Activated B cell treated with CpG ODN at 0.5 μM for 24 hours (primary cell): Measurements from ENCODE around the gene ENSA. TPM values are rescaled to one million over a fixed set of nuclear protein-coding genes. Genes with fewer than 3 reads are reported as not detected.
"Not testable (repeated sequence)": the region's sequence is repeated elsewhere in the genome, so short reads cannot be mapped to it uniquely, and the experiment has no call there.

ENCODE experiments used
- ATAC-seq: fragments of 200-7000 bp; cut with Tn5 transposase; one replicate; pipeline ENCODE4 v1.10.0; 2021; ENCODE audit warnings: low read depth, mild to moderate bottlenecking, moderate library complexity
- CTCF ChIA-PET: fragments of 350-600 bp; sonication (Branson Sonifier 250); formaldehyde crosslinking; loops from one replicate; lab custom pipeline; 2021; ENCODE audit warnings: antibody characterized with exemption; lab: Charles Lee
- POLR2A ChIA-PET: fragments of 350-600 bp; sonication (Branson Sonifier 250); formaldehyde crosslinking; loops from one replicate; lab custom pipeline; 2021; ENCODE audit warnings: antibody characterized with exemption; lab: Charles Lee
- DNase-seq: peaks from one replicate; pipeline ENCODE4 v3.0.0; 2022
- H3K27ac Mint-ChIP-seq: one replicate; pipeline ENCODE4 v1.8.0; 2020; ENCODE audit warnings: mixed read lengths
- H3K27me3 Mint-ChIP-seq: one replicate; pipeline ENCODE4 v1.8.0; 2021; ENCODE audit warnings: mixed read lengths
- H3K36me3 Mint-ChIP-seq: one replicate; pipeline ENCODE4 v1.8.0; 2021; ENCODE audit warnings: low read depth, mixed read lengths
- H3K4me1 Mint-ChIP-seq: one replicate; pipeline ENCODE4 v1.8.0; 2021; ENCODE audit warnings: mixed read lengths
- H3K4me3 Mint-ChIP-seq: one replicate; pipeline ENCODE4 v1.8.0; 2020; ENCODE audit warnings: mild to moderate bottlenecking, mixed read lengths
- H3K9me3 Mint-ChIP-seq: one replicate; pipeline ENCODE4 v1.8.0; 2020; ENCODE audit warnings: mixed read lengths
- CTCF ChIP-seq: fragments of 200-600 bp; IDR thresholded peaks from one replicate; pipeline ENCODE4 v1.8.0; 2022; ENCODE audit warnings: antibody characterized with exemption, mild to moderate bottlenecking
- intact Hi-C: fragments of 100-400 bp; cut with micrococcal nuclease; formaldehyde crosslinking; loops from one replicate; pipeline ENCODE4 v1.15.1; 2024
- total RNA-seq: library from RNA; stranded (reverse); gene quantifications from 2 replicates; pipeline ENCODE4 v1.2.3, GENCODE V29; 2022

The ENSA gene
- total RNA-seq, 1 donor from 2014 or later: 202 TPM

- peak overlapping the region; percentile 95 for H3K4me3 Mint-ChIP-seq
- no peak for ATAC-seq
- H3K27ac Mint-ChIP-seq: peak overlapping the region; percentile 85
- intact Hi-C loops: no loop called here
- no peak for TF ChIP-seq CTCF
- peaks cover 72% of the 10 kb centered on the region for H3K4me1 Mint-ChIP-seq
- no peaks in the 10 kb centered on the region for H3K9me3 Mint-ChIP-seq
- ChIA-PET POLR2A (interaction anchor here (0.5 to 14.3 kb wide), 5 partner anchors 11 to 380 kb away, joined by 3 to 1106 read pairs (median 3); no protein-coding TSS in a partner anchor), CTCF (interaction anchor here (0.6 to 9.8 kb wide), 4 partner anchors 8 to 330 kb away, joined by 3 to 196 read pairs (median 38); no protein-coding TSS in a partner anchor)
- DNase-seq: no peak
- no peaks in the 10 kb centered on the region for H3K27me3 Mint-ChIP-seq
- peaks cover 69% of the 10 kb centered on the region for H3K36me3 Mint-ChIP-seq
Observed at GRCh38 chr1:150576367-150576711, 53.1 kb downstream of the ENSA start.

- CTCF ChIA-PET: interaction anchor here (6.8 to 9.8 kb wide), 2 partner anchors 14 to 45 kb away, joined by 56 to 196 read pairs; no protein-coding TSS in a partner anchor
- no peak for TF ChIP-seq CTCF
- no peak for DNase-seq
- no peaks in the 10 kb centered on the region for H3K9me3 Mint-ChIP-seq
- no peak for ATAC-seq
- peak overlapping the region; percentile 85 for H3K27ac Mint-ChIP-seq
- H3K27me3 Mint-ChIP-seq: no peaks in the 10 kb centered on the region
- H3K36me3 Mint-ChIP-seq: peaks cover 75% of the 10 kb centered on the region
- intact Hi-C loops: no loop called here
- H3K4me3 Mint-ChIP-seq: peak overlapping the region; percentile 95
- peaks cover 74% of the 10 kb centered on the region for H3K4me1 Mint-ChIP-seq
- POLR2A ChIA-PET: interaction anchor here (0.5 to 14.3 kb wide), 6 partner anchors 11 to 380 kb away, joined by 3 to 1106 read pairs (median 4); partner anchors contain the start of gene ENSA
Observed at GRCh38 chr1:150575518-150576366, 53.7 kb downstream of the ENSA start.

GRCh38 chr1:150575072-150575489, 54.3 kb downstream of the ENSA start:
- Mint-ChIP-seq H3K4me1 (peaks cover 74% of the 10 kb centered on the region), H3K27ac (peak overlapping the region; percentile 85), H3K36me3 (peaks cover 81% of the 10 kb centered on the region), H3K4me3 (peak overlapping the region; percentile 95), H3K9me3 (no peaks in the 10 kb centered on the region), H3K27me3 (no peaks in the 10 kb centered on the region)
- no peak for DNase-seq
- no peak for ATAC-seq
- ChIA-PET POLR2A (interaction anchor here (0.9 to 14.3 kb wide), 3 partner anchors 10 to 54 kb away, joined by 3 to 1106 read pairs (median 6); partner anchors contain the start of gene ENSA), CTCF (interaction anchor here (6.8 to 9.8 kb wide), 2 partner anchors 13 to 46 kb away, joined by 56 to 196 read pairs; no protein-coding TSS in a partner anchor)
- intact Hi-C loops: no loop called here
- no peak for TF ChIP-seq CTCF

GRCh38 chr1:150574260-150575071, 54.9 kb downstream of the ENSA start:
- no peak for ATAC-seq
- Mint-ChIP-seq H3K27me3 (no peaks in the 10 kb centered on the region), H3K4me1 (peaks cover 76% of the 10 kb centered on the region), H3K4me3 (peak overlapping the region; percentile 95), H3K9me3 (no peaks in the 10 kb centered on the region), H3K36me3 (peaks cover 87% of the 10 kb centered on the region), H3K27ac (peak overlapping the region; percentile 85)
- intact Hi-C loops: no loop called here
- no peak for TF ChIP-seq CTCF
- CTCF ChIA-PET: interaction anchor here (6.8 to 9.8 kb wide), 2 partner anchors 13 to 46 kb away, joined by 56 to 196 read pairs; no protein-coding TSS in a partner anchor
- DNase-seq: no peak
- POLR2A ChIA-PET: interaction anchor here (0.9 to 14.3 kb wide), 3 partner anchors 9 to 55 kb away, joined by 3 to 1106 read pairs (median 6); partner anchors contain the start of gene ENSA

- ATAC-seq: peak; percentile 9
- peaks cover 86% of the 10 kb centered on the region for H3K36me3 Mint-ChIP-seq
- POLR2A ChIA-PET: interaction anchor here (1.1 to 14.3 kb wide), 3 partner anchors 9 to 56 kb away, joined by 5 to 1106 read pairs (median 18); partner anchors contain the start of gene ENSA
- peaks cover 84% of the 10 kb centered on the region for H3K4me1 Mint-ChIP-seq
- H3K27ac Mint-ChIP-seq: peak overlapping the region; percentile 88
- not testable (repeated sequence) for H3K27me3 Mint-ChIP-seq, DNase-seq, H3K9me3 Mint-ChIP-seq
- CTCF ChIA-PET: interaction anchor here (6.8 to 9.8 kb wide), 2 partner anchors 12 to 47 kb away, joined by 56 to 196 read pairs; no protein-coding TSS in a partner anchor
- intact Hi-C loops: loop anchor here (1.0 kb wide), 1 partner anchor 10 kb away; no protein-coding TSS in a partner anchor
- peak overlapping the region; percentile 70 for H3K4me3 Mint-ChIP-seq
Observed at GRCh38 chr1:150573648-150574071, 55.8 kb downstream of the ENSA start.
